B cell (primary cell): ENCODE results near the gene NTNG1. TPM values are rescaled to one million over a fixed set of nuclear protein-coding genes. Genes with fewer than 3 reads are reported as not detected.

ENCODE experiments used
- ATAC-seq: fragments of 200-7000 bp; cut with Tn5 transposase; one replicate; pipeline ENCODE4 v1.10.0; 2021; ENCODE audit warnings: low read depth, mild to moderate bottlenecking, moderate number of reproducible peaks, moderate library complexity
- CTCF ChIA-PET: fragments of 350-600 bp; sonication (Branson Sonifier 250); formaldehyde crosslinking; loops from one replicate; lab custom pipeline; 2021; ENCODE audit warnings: antibody characterized with exemption, inconsistent platforms; lab: Charles Lee
- POLR2A ChIA-PET: fragments of 350-600 bp; sonication (Branson Sonifier 250); formaldehyde crosslinking; loops from one replicate; lab custom pipeline; 2021; ENCODE audit warnings: antibody characterized with exemption; lab: Charles Lee
- DNase-seq: peaks from one replicate; pipeline ENCODE4 v3.0.0; 2013
- H2AFZ ChIP-seq: 2 replicates; pipeline ENCODE4 v1.6.1; 2012; ENCODE audit warnings: mild to moderate bottlenecking, low read depth, low read length; ENCODE audit not compliant: insufficient read depth, poor library complexity, severe bottlenecking
- H3K27ac ChIP-seq, 2 donors: 1 replicate in 1 of 2; 2 replicates in 1 of 2; pipeline ENCODE4 v1.5.1; 2012 to 2013; ENCODE audit warnings: low read length in 2 of 2, mild to moderate bottlenecking in 2 of 2, moderate library complexity in 1 of 2
- H3K27me3 ChIP-seq, 4 experiments: fragments of 200-600 bp in 1 of 4; sonication (generic) in 1 of 4; replicated peaks in 1 of 4; 1 replicate in 2 of 4; 2 replicates in 2 of 4; pipeline versions ENCODE4 v1.6.1 to v1.7.0; 2013 to 2016; ENCODE audit warnings: low read length in 3 of 4, mild to moderate bottlenecking in 2 of 4, mixed read lengths in 1 of 4, moderate library complexity in 1 of 4; ENCODE audit not compliant: insufficient read depth in 4 of 4, control insufficient read depth in 3 of 4; ENCODE audit errors: control extremely low read depth in 1 of 4
- H3K36me3 ChIP-seq, 2 experiments: replicated peaks in 1 of 2; 1 replicate in 1 of 2; 2 replicates in 1 of 2; pipeline versions ENCODE4 v1.6.1 to v1.7.1; 2013; ENCODE audit warnings: low read length in 1 of 2; ENCODE audit not compliant: insufficient read depth in 2 of 2, control insufficient read depth in 1 of 2; ENCODE audit errors: control extremely low read depth in 1 of 2, extremely low read depth in 1 of 2
- H3K4me1 ChIP-seq, 2 donors: fragments of 200-600 bp in 1 of 2; sonication (generic) in 1 of 2; 1 replicate in 1 of 2; 2 replicates in 1 of 2; pipeline versions ENCODE4 v1.5.1 to v1.6.1; 2013 to 2017; ENCODE audit warnings: low read length in 2 of 2; ENCODE audit not compliant: control insufficient read depth in 2 of 2, insufficient read depth in 2 of 2
- H3K4me2 ChIP-seq: replicated peaks from 2 replicates; pipeline ENCODE3; 2012; ENCODE audit warnings: mild to moderate bottlenecking, low read depth, low read length; ENCODE audit not compliant: poor library complexity, severe bottlenecking
- H3K4me3 ChIP-seq, 5 experiments: fragments of 200-600 bp in 1 of 5; sonication (generic) in 1 of 5; 1 replicate in 3 of 5; 2 replicates in 2 of 5; pipeline versions ENCODE4 v1.5.1 to v1.7.0; 2011 to 2016; ENCODE audit warnings: low read length in 4 of 5, mild to moderate bottlenecking in 4 of 5, low read depth in 2 of 5, control low read depth in 1 of 5, moderate library complexity in 1 of 5; ENCODE audit not compliant: insufficient read depth in 1 of 5; ENCODE audit errors: control extremely low read depth in 1 of 5, extremely low read depth in 1 of 5
- H3K79me2 ChIP-seq: fragments of 200-600 bp; sonication (generic); one replicate; pipeline ENCODE4 v1.6.0; 2016; ENCODE audit warnings: low read length; ENCODE audit not compliant: control insufficient read depth, insufficient read depth
- H3K9ac ChIP-seq: fragments of 200-600 bp; sonication (generic); 2 replicates; pipeline ENCODE4 v1.6.1; 2017; ENCODE audit warnings: mild to moderate bottlenecking, low read length, moderate library complexity
- H3K9me3 ChIP-seq, 3 donors: one replicate each; pipeline versions ENCODE4 v1.6.1 to v1.7.1; 2013; ENCODE audit warnings: low read length in 2 of 3; ENCODE audit not compliant: control insufficient read depth in 2 of 3, insufficient read depth in 1 of 3; ENCODE audit errors: control extremely low read depth in 1 of 3
- H4K20me1 ChIP-seq: 2 replicates; pipeline ENCODE4 v1.6.0; 2012; ENCODE audit warnings: mild to moderate bottlenecking, low read length; ENCODE audit not compliant: insufficient read depth, control insufficient read depth, poor library complexity, severe bottlenecking
- H3K27ac Mint-ChIP-seq: one replicate; pipeline ENCODE4 v1.8.0; 2021; ENCODE audit warnings: mixed read lengths
- H3K27me3 Mint-ChIP-seq: one replicate; pipeline ENCODE4 v1.8.0; 2021; ENCODE audit warnings: mixed read lengths
- H3K4me1 Mint-ChIP-seq: one replicate; pipeline ENCODE4 v1.8.0; 2021; ENCODE audit warnings: mixed read lengths
- H3K4me3 Mint-ChIP-seq: one replicate; pipeline ENCODE4 v1.8.0; 2021; ENCODE audit warnings: mixed read lengths
- H3K9me3 Mint-ChIP-seq: one replicate; pipeline ENCODE4 v1.8.0; 2022; ENCODE audit warnings: mixed read lengths; ENCODE audit not compliant: insufficient read depth
- CTCF ChIP-seq: fragments of 200-600 bp; IDR thresholded peaks from one replicate; pipeline ENCODE4 v1.8.0; 2022; ENCODE audit warnings: antibody characterized with exemption, mild to moderate bottlenecking
- EZH2 ChIP-seq: IDR thresholded peaks from 2 replicates; pipeline ENCODE4 v1.6.1; 2012; ENCODE audit warnings: borderline replicate concordance, low read depth, mild to moderate bottlenecking, moderate library complexity, low read length; ENCODE audit not compliant: insufficient read depth, poor library complexity, severe bottlenecking
- WGBS: methylation state at CpG from one replicate; pipeline ENCODE4 v1.1.5; 2013; ENCODE audit warnings: missing lambda C conversion rate; ENCODE audit not compliant: insufficient coverage; 5-methylcytosine and 5-hydroxymethylcytosine counted together
- intact Hi-C: fragments of 100-400 bp; cut with micrococcal nuclease; formaldehyde crosslinking; loops from one replicate; pipeline ENCODE4 v1.10.0; 2022
- polyA plus RNA-seq: library from polyadenylated mRNA; depleted of rRNA; stranded (reverse); fragments of >200 nt; gene quantifications from 2 replicates; pipeline ENCODE4 v1.2.3, GENCODE V29; 2012
- total RNA-seq, 2 donors: library from RNA; stranded (reverse); fragments of 120-200 nt in 1 of 2; gene quantifications; 1 replicate in 1 of 2; 2 replicates in 1 of 2; pipeline versions ENCODE4 v1.2.3 to v1.2.4, GENCODE V29; 2013 to 2022

The NTNG1 gene
- total and polyA plus RNA-seq, 2 donors (not counting 1 experiment from before 2014, with no cell fraction given), result 2.8 to 3.7 TPM

DNA sequence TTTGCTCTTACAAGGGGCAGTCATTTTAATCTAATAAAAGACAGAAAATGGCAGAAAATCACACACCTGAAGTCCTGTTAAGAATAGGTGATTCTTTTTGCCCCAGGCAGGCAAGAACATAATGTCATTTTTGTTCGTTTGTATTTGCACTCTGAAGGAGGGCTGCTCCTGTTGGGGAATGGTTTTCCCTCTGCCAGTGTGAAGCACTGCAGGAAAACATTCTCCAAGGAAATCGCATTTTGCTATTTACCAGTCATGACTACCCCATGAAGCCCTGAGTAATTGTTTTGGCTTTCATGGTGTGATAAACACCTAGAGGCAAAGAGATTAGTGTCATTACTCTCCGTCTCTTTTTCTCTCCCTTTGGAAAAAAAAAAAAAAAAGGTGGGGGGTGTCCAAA is 345.5 kb downstream of the NTNG1 start:
- Histone ChIP-seq H3K27me3 (no peaks in the 10 kb centered on the region), H3K36me3 (no peaks in the 10 kb centered on the region), H3K27ac (no peak overlapping the region), H4K20me1 (no peaks in the 10 kb centered on the region), H3K9ac (no peak overlapping the region), H3K4me3 (no peak overlapping the region), H3K4me1 (no peaks in the 10 kb centered on the region), H2AFZ (no peak overlapping the region), H3K79me2 (no peaks in the 10 kb centered on the region), H3K4me2 (no peak overlapping the region), H3K9me3 (no peaks in the 10 kb centered on the region)
- ATAC-seq (no peak), DNase-seq (no peak)
- Mint-ChIP-seq H3K27ac (no peak overlapping the region), H3K4me1 (peaks cover 1% of the 10 kb centered on the region), H3K9me3 (no peaks in the 10 kb centered on the region), H3K4me3 (no peak overlapping the region), H3K27me3 (no peaks in the 10 kb centered on the region)
- no peak for TF ChIP-seq EZH2
- no peak for TF ChIP-seq CTCF
- no CpG with 5 or more reads among the region's 3 CpGs for WGBS
- ChIA-PET CTCF (no interaction called here), POLR2A (no interaction called here)
- intact Hi-C loops, result no loop called here

DNA sequence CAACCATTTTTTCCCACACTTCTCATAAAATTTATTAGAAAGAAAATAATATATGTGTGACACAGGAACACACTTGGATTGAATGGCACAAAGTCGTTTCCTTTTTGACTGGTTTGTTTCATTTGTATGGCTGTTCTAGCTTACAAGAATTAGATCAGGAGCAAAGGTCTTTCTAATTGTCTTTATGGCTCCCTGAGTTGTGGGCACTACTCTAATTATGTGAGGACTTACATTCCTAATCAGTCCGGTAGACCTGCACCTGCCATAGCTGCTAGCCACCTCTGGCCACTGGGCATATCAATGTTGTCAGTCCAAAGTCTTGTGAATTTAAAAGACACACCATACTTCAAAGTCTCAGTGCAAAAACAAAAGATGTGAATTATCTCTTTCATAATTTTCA is 346.7 kb downstream of the NTNG1 start:
- Histone ChIP-seq H3K9ac (no peak overlapping the region), H3K27me3 (no peaks in the 10 kb centered on the region), H3K4me1 (no peaks in the 10 kb centered on the region), H3K36me3 (no peaks in the 10 kb centered on the region), H2AFZ (no peak overlapping the region), H3K79me2 (no peaks in the 10 kb centered on the region), H3K27ac (no peak overlapping the region), H3K4me3 (no peak overlapping the region), H3K9me3 (no peaks in the 10 kb centered on the region), H4K20me1 (no peaks in the 10 kb centered on the region), H3K4me2 (no peak overlapping the region)
- Mint-ChIP-seq H3K4me3 (no peak overlapping the region), H3K27me3 (no peaks in the 10 kb centered on the region), H3K9me3 (no peaks in the 10 kb centered on the region), H3K27ac (no peak overlapping the region), H3K4me1 (peaks cover 1% of the 10 kb centered on the region)
- ChIA-PET POLR2A (no interaction called here), CTCF (no interaction called here)
- TF ChIP-seq EZH2, result no peak
- no peak for TF ChIP-seq CTCF
- ATAC-seq, result no peak
- 100% methylated on average over 1 of the region's 2 CpGs for WGBS
- intact Hi-C loops, result no loop called here
- DNase-seq, result no peak
